OCI-LY1 (cell line): ENCODE results near the gene ATP8A2.

Experiments
- H2AFZ ChIP-seq: fragments of 200-600 bp; sonication (generic), shearing (Covaris generic); 2 replicates; pipeline ENCODE4 v1.6.0; 2014; ENCODE audit warnings: antibody characterized with exemption, mild to moderate bottlenecking, low read length
- H3F3A ChIP-seq: fragments of 200-600 bp; sonication (generic), shearing (Covaris generic); 2 replicates; pipeline ENCODE4 v1.6.0; 2014; ENCODE audit warnings: mild to moderate bottlenecking, antibody characterized with exemption, low read length, moderate library complexity; ENCODE audit not compliant: insufficient read depth
- H3K27ac ChIP-seq: fragments of 200-600 bp; sonication (generic); 2 replicates; pipeline ENCODE4 v1.5.1; 2014; ENCODE audit warnings: low read length, mixed run types, mild to moderate bottlenecking, low read depth; ENCODE audit not compliant: poor library complexity, severe bottlenecking
- H3K27me3 ChIP-seq: fragments of 200-600 bp; sonication (generic); 2 replicates; pipeline ENCODE4 v1.6.0; 2014; ENCODE audit warnings: antibody characterized with exemption, mild to moderate bottlenecking, low read length, moderate library complexity; ENCODE audit not compliant: insufficient read depth
- H3K36me3 ChIP-seq: fragments of 200-600 bp; sonication (generic); 2 replicates; pipeline ENCODE4 v1.6.1; 2014; ENCODE audit warnings: mild to moderate bottlenecking, antibody characterized with exemption, low read length, moderate library complexity, mixed read lengths; ENCODE audit not compliant: insufficient read depth
- H3K4me1 ChIP-seq: fragments of 200-600 bp; sonication (generic); 2 replicates; pipeline ENCODE4 v1.5.1; 2014; ENCODE audit warnings: mild to moderate bottlenecking, low read length, moderate library complexity; ENCODE audit not compliant: insufficient read depth, severe bottlenecking
- H3K4me2 ChIP-seq: fragments of 200-600 bp; sonication (generic), shearing (Covaris generic); 2 replicates; pipeline ENCODE4 v1.6.1; 2014; ENCODE audit warnings: low read length
- H3K4me3 ChIP-seq: fragments of 200-600 bp; sonication (generic); 2 replicates; pipeline ENCODE4 v1.5.1; 2014; ENCODE audit warnings: low read length, low read depth, mild to moderate bottlenecking, mixed read lengths; ENCODE audit not compliant: poor library complexity, severe bottlenecking
- H3K79me2 ChIP-seq: fragments of 200-600 bp; shearing (Covaris generic); 2 replicates; pipeline ENCODE4 v1.6.1; 2016; ENCODE audit warnings: mixed run types, low read length, mixed read lengths; ENCODE audit not compliant: insufficient read depth
- H3K9ac ChIP-seq: fragments of 200-600 bp; sonication (generic), shearing (Covaris generic); 2 replicates; pipeline ENCODE4 v1.6.1; 2014; ENCODE audit warnings: mild to moderate bottlenecking, low read length, mixed read lengths
- H3K9me2 ChIP-seq: fragments of 200-600 bp; sonication (generic), shearing (Covaris generic); 2 replicates; pipeline ENCODE4 v1.6.1; 2014; ENCODE audit warnings: low read depth, mild to moderate bottlenecking, low read length, mixed read lengths
- H3K9me3 ChIP-seq: fragments of 200-600 bp; shearing (Covaris generic); 2 replicates; pipeline ENCODE4 v1.6.1; 2014; ENCODE audit warnings: low read length, mixed read lengths
- H4K20me1 ChIP-seq: fragments of 200-600 bp; sonication (generic), shearing (Covaris generic); 2 replicates; pipeline ENCODE4 v1.6.0; 2016; ENCODE audit warnings: mild to moderate bottlenecking, low read length; ENCODE audit not compliant: insufficient read depth
- EZH2 ChIP-seq: fragments of 200-600 bp; sonication (generic), shearing (Covaris generic); IDR thresholded peaks from 2 replicates; pipeline ENCODE4 v1.8.0; 2017; ENCODE audit warnings: borderline replicate concordance, mixed run types, mild to moderate bottlenecking, antibody characterized with exemption, low read length, moderate library complexity, mixed read lengths
- TF ChIP-seq, protein P1 (sequence below): fragments of 200-600 bp; sonication (generic), shearing (Covaris generic); IDR thresholded peaks from 2 replicates; pipeline ENCODE4 v1.5.1; 2017; ENCODE audit warnings: mild to moderate bottlenecking, antibody characterized with exemption, low read length, moderate library complexity, mixed read lengths

The ATP8A2 gene

GRCh38 chr13:25977216-25977615 is 605.4 kb downstream of the ATP8A2 start:
- Histone ChIP-seq H2AFZ (no peak overlapping the region), H3K27ac (no peak overlapping the region), H3K9ac (no peak overlapping the region), H3K4me2 (no peak overlapping the region), H3K27me3 (no peaks in the 10 kb centered on the region), H3K79me2 (no peaks in the 10 kb centered on the region), H3K9me2 (no peaks in the 10 kb centered on the region), H4K20me1 (no peaks in the 10 kb centered on the region), H3K4me1 (no peaks in the 10 kb centered on the region), H3K36me3 (no peaks in the 10 kb centered on the region), H3F3A (no peaks in the 10 kb centered on the region), H3K4me3 (no peak overlapping the region), H3K9me3 (no peaks in the 10 kb centered on the region)
- no peak for TF ChIP-seq EZH2
- TF ChIP-seq, protein P1, sequence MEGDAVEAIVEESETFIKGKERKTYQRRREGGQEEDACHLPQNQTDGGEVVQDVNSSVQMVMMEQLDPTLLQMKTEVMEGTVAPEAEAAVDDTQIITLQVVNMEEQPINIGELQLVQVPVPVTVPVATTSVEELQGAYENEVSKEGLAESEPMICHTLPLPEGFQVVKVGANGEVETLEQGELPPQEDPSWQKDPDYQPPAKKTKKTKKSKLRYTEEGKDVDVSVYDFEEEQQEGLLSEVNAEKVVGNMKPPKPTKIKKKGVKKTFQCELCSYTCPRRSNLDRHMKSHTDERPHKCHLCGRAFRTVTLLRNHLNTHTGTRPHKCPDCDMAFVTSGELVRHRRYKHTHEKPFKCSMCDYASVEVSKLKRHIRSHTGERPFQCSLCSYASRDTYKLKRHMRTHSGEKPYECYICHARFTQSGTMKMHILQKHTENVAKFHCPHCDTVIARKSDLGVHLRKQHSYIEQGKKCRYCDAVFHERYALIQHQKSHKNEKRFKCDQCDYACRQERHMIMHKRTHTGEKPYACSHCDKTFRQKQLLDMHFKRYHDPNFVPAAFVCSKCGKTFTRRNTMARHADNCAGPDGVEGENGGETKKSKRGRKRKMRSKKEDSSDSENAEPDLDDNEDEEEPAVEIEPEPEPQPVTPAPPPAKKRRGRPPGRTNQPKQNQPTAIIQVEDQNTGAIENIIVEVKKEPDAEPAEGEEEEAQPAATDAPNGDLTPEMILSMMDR: no peak

DNA sequence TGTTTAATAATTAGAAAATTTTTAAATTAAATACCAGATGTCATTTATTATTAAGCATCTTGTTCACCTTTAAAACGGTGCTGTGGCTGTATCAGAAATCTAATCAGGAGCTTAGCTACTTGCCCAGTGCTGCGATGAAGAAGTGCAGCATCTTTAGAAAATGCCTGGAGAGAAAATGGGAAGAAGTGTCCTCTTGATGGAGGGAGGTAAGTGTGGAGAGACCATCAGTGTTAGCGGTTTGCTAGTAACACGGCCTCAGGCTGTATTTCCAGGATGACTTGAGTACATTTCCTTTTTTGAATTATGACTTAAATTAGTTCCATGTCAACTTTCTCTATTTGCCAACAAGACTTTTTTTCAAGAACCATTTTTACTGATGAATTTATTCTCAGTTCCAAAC is 605.9 kb downstream of the ATP8A2 start:
- Histone ChIP-seq H3K36me3 (no peaks in the 10 kb centered on the region), H3F3A (no peaks in the 10 kb centered on the region), H4K20me1 (no peaks in the 10 kb centered on the region), H3K79me2 (no peaks in the 10 kb centered on the region), H3K9me2 (no peaks in the 10 kb centered on the region), H3K27ac (no peak overlapping the region), H3K4me3 (no peak overlapping the region), H3K4me1 (no peaks in the 10 kb centered on the region), H3K27me3 (no peaks in the 10 kb centered on the region), H3K4me2 (no peak overlapping the region), H3K9ac (no peak overlapping the region), H2AFZ (no peak overlapping the region), H3K9me3 (no peaks in the 10 kb centered on the region)
- TF ChIP-seq EZH2: no peak
- TF ChIP-seq, protein P1: no peak

DNA sequence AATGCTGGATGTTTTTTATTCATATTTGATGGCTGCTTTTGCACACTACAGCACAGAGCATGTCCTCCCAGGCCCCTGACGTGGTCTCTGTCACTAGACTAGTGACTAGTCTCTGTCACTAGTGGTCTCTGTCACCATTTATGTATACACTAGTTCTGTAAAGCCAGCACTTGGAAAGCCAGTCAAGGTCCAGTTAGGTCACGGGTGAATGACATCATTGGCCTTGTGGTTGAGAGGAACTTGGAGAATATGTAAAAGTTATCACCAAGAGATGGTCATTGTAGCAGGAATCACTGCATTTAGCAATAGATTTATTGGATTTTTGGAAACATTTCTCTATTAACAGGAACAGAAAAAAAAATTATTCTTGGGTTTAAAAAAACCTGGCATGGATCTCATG is 607.2 kb downstream of the ATP8A2 start:
- Histone ChIP-seq H3K27me3 (no peaks in the 10 kb centered on the region), H3K4me1 (no peaks in the 10 kb centered on the region), H3K9ac (no peak overlapping the region), H3K9me3 (no peaks in the 10 kb centered on the region), H3K4me2 (no peak overlapping the region), H3K79me2 (no peaks in the 10 kb centered on the region), H3K9me2 (no peaks in the 10 kb centered on the region), H4K20me1 (no peaks in the 10 kb centered on the region), H3F3A (no peaks in the 10 kb centered on the region), H3K4me3 (no peak overlapping the region), H3K27ac (no peak overlapping the region), H3K36me3 (no peaks in the 10 kb centered on the region), H2AFZ (no peak overlapping the region)
- TF ChIP-seq EZH2: no peak
- TF ChIP-seq, protein P1: no peak
